ENCODE data around the gene FBXL17.
"Not testable (repeated sequence)": the region's sequence is repeated elsewhere in the genome, so short reads cannot be mapped to it uniquely, and the experiment has no call there.

FBXL17 gene

DNA sequence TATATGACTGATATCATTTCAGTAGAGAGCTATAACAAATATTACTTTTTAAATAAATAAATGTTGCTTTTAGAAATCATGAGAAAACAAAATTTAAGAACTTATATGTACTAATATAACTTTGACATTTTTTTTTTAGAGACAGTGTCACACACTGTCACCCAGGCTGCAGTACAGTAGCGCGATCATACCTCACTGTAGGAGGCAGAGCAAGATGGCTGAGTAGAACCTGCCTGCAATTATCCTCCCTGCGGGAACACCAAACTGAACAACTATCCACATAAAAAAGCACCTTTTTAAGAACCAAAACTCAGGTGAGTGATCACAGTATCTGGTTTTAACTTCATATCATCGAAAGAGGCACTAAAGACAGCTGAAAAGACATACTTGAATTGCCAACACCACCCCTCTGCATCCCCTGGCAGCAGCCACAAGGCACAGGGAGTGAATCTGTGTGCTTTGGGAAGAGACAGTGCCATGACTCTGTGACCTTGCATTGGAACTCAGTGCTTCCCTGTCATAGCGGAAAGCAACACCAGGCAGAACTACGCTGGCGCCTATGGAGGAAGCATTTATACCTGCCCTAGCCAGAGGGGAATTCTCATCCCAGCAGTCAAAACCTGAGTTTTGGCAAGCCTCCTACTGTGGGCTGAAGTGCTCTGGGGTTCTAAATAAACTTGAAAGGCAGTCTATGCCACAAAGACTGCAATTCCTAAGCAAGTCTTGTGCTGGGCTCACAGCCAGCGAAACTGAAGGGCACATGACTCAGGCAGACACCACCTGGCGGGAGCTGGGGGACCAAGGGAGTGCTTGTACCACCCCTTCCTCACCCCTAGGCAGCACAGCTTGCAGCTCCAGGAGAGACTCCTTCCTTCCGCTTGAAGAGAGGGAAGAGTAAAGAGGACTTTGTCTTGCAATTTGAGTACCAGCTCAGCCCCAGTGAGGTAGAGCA is 142.7 kb downstream of the FBXL17 start:
- DNase-seq: no peak

DNA sequence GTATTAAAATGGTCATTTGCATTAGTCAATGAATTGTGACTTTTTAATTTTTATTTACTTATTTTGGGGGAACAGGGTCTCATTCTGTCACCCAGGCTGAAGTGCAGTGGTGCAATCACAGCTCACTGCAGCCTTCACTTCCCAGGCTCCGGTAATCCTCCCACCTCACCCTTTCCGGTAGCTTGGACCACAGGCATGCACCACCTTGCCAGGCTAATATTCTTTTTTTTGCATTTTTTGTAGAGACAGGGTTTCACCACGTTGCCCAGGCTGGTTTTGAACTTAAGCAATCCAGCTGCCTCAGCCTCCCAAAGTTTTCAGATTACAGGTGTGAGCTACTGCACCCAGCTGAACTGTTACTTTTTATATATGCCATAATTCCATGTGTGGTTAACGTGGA is 143.4 kb downstream of the FBXL17 start:
- no peak for DNase-seq

DNA sequence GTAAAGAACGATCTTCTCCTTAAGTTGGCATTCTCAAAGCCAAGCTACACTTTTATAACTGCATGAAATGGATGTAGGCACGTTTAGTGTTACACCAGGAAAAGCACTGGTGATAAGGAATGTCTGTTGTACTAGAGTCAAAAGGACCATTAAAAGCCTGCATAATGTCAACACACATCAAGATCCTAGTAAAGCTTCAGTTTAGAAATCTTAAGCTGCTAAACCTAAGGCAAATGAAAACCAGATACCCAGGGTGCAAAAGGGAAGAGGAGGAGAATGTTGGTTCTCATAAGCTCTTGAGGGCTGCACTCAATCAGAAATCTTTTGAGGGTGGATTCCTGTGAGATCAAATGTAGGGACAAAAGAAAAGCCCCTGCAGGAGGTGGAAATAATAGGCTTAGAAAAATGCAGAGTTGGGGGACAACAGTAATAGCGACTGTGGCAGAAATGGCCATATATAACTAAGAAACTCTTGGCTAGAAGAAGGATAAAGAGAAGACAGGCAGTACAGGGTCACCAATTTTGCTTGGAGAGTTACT is 148.2 kb downstream of the FBXL17 start:
- DNase-seq: no peak

DNA sequence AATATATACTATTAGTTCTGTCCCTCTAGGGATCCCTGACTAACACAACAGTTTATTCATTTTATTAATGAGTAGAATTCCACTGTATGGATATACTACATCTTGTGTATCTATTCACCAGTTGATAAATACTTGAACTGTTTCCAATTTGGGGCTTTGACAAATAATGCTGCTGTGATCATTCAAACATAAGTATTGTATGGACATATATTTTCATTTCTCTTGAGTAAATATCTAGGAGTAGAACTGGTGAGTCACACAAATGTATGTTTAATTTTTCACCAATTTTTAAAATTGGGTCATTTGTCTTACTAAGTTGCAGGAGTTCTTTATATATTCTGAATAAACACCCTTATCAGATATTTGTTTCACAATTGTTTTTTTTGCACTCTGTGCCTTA is 149.1 kb downstream of the FBXL17 start:
- DNase-seq: no peak

DNA sequence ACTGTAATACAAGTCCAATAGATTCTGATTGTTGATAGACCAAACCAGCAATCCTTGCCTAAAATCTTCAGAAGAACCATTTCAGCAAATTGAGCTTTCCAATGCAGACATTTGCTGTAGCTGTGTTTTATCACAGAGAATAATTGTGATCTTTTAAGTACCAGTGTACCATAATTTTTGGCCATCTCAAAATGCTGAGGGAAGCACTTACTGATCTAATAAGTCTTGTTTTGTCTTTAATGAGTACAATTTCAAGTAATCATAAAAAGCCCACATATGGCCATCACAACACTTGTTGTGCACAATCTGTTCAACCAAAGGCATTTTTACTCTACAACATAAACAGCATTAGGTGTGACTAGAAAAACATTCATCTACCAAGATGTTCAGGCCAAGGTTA is 159.9 kb downstream of the FBXL17 start:
- DNase-seq: no peak

DNA sequence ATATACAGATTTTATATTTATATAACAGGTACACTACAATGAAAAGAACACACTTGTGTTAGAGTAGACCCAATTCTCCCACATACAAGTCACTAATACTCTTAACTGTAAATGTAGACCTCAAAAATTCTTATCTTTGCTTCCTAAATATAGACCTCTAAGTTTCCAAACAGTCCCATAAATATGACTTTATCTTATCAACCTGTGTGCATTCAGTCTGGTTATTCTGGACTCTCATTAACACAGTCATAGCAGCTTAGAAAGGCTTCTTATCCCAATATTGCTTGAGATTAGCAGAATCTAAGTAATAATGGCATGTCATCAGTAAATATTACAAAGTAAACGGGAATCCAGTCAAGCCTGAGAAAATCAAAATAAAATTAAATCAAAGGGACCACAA is 161.1 kb downstream of the FBXL17 start:
- no peak for DNase-seq

DNA sequence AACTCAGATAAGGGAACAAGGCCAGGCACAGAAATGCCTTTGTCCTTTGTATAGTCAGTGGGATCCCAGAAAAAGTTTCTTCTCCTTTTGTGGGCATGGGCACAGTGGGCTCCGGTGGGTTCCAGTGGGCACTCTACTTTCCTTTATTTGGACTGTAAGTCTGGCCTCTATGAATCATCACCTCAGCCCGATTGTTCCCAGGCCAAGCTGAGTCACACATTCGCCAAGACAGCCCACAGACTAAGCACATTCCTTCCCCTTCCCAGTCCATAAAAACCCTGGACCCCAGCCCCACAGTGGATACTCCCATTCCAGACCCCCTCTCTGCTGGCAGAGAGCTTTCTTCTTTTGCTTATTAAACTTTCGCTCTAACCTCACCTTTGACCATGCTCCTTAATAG is 165.0 kb downstream of the FBXL17 start:
- no peak for DNase-seq

DNA sequence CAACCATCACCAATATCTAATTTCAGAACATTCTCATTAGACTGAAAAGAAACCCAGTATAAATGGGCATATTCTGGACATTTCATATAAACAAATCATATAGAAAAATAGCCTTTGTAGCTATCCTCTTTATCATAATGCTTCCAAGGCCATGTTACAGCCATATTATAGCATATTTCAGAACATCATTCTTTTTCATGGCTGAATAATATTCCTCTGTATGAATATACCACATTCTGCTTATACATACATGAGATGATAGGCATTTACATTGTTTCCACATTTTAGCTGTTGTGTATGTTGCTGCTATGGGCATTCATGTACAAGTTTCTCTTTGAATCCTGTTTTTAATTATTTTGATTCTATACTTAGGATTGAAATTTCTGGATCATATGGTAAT is 167.0 kb downstream of the FBXL17 start:
- DNase-seq: no peak

DNA sequence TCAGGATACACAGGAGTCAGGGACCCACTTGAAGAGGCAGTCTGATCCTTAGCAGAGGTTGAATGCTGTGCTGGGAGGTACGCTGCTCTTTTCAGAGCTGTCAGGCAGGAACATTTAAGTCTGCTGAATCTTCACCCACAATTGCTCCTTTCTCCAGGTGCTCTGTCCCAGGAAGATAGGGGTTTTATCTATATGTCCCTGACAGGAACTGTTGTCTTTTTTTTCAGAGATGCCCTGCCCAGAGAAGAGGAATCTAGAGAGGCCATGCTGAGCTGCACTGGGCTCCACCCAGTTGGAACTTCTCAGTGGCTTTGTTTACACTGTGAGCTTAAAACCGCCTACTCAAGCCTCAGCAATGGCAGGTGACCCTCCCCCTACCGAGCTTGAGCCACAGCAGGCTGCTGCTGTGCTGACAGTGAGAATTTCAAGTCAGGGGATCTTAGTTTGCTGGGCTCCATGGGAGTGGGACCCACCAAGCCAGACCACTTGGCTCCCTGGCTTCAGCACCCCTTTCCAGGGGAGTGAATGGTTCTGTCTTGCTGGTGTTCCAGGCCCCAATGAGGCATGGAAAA is 169.0 kb downstream of the FBXL17 start:
- no peak for DNase-seq

DNA sequence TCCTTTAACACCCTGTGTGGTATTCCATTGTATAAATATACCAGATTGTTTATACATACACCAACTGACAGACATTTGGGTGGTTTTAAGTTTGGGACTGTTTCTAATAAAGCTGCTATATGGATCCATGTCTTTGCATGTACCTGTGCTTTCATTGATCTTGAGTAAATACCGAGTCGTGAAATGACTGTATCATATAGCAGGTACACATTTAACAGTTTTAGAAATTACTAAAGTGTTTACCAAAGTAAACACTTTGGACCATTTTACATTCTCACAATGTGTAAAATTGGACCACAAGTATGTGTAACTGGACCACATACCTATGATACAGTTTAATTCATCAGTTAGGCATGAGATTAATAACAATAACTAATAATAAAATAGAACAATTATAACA is 175.2 kb downstream of the FBXL17 start:
- no peak for DNase-seq

DNA sequence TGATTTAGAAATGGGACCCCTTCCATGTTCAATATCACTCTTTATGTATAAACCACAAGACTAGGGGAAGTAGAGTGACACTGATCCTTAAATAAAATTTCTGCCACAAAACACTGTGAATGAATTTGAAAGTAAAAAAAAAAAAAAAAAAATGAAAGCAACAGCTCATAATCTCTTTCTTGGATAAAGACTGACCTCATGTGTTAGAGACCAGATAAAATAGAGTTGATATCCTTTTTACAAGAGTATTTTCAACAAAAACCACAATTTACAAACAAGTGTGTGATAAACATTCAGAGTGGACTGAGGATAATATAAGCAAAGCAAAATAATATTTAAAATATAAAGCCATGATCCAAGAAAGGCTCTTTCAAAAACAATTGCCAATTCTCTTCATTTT is 180.2 kb downstream of the FBXL17 start:
- DNase-seq: no peak

DNA sequence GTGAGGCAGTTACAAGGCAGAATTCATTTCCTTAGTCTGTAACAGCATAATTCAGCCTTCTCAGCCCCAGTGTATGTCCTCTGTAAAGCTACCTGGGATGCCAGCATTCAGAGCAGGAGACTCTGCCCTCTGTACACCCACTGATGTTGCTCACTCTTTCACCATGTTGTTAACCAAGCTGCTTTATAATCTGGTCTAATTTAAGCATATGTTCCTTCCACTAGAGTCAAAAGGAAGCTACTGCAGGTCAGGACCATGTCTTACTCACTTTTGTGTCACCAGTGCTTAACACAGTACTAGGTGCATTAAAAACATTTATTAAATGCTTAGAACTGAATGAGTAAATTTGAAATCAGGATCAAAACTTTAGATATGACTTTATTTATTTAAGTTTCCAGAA is 185.6 kb downstream of the FBXL17 start:
- DNase-seq: no peak

DNA sequence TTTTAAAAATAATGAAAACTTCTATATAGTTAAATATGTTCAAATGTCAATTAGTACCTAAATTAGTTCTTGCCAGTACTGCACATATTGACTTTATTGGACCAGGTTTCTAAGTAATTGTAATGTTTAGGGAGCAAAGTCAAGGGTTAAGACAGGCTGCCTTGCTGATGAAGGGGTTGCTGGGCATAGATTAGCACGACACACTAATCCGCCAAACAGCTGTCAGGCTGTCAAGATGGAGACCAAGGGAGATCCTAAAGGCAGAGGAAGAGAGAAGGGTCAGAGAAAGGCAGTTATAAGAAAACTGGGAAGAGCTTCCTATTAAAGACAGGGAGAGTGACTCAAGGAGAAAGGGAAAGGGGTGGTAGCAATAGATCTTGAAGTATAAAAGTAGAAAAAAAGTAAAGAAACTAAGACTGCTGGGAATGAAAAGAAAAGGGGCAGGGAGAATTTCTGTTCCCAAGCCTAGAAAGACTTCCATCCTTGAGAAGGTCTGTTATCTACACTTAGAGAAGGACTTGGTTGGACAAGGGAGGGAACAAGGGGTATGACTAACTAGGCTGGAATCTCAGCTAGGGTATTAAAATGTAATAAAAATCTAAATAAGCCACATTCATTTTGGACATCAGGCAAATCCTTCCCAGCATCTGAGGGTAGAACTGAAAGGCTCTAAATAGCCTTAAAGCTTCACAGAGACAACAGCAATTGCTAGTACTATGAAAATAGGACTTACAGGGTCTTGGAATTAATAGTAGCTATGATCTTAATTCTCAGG is 188.7 kb downstream of the FBXL17 start:
- DNase-seq: no peak

DNA sequence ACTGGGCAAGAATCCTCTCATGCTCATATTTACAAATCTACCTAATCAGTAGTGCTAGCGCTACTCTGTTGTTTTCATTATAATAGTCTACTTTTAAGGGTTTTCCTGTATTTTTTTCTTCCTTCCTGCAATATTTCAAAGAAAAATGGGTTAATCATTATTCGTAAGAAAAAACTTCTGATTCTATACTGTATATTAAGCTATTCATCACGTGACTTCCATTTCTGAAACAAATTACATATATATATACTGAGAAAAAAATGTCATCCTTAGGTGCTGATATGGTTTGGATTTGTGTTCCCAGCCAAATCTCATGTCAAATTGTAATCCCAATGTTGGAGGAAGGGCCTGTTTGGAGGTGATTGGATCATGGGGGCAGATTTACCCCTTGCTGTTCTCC is 197.0 kb downstream of the FBXL17 start:
- no peak for DNase-seq

DNA sequence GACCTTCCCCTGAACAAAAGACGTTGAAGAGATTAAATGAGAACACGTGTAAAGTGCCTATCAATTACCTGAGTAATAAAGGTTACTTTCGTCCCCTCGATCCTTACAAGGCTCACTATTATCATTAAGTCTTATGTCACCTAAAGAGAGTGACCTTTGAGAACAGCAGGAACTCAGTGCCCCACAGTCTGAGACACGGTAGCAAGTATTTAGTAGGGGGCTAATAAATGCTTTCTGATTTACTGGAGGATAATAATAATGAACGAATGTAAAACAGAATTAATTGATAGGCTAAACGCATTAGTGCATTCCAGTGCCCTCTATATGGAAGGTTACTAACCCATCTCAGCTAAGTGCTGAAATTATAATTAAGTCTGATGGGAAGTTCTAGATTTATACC is 199.9 kb downstream of the FBXL17 start:
- no peak for DNase-seq

DNA sequence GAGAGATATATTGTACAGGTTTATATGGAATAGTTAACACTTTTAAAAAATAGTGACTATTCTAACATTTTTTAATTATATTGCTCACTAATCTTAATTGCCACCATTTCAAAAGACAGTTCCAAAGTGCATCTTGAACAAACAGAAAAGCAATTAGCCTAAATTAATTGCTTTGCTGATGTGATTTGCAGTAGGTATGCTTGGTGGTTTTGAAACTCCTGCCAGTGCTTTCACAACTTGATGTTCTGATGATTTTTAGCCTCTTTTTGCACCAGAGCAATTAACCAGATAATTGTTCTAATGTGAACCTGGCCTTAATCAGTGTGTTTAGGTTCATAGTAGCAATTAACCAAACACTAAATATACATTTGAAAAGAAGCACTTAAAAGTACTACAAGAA is 207.6 kb downstream of the FBXL17 start:
- DNase-seq: no peak

DNA sequence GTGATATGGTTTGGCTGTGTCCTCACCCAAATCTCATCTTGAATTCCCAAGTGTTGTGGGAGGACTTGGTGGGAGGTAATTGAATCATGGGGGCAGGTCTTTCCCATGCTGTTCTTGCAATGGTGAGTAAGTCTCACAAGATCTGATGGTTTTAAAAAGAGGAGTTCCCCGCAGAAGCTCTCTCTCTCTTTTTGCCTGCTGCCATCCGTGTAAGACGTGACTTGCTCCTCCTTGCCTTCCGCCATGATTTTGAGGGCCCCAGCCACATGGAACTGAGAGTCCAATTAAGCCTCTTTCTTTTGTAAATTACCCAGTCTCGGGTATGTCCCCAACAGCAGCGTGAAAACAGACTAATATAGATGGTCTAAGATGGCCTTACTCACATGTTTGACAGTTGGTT is 210.1 kb downstream of the FBXL17 start:
- no peak for DNase-seq

DNA sequence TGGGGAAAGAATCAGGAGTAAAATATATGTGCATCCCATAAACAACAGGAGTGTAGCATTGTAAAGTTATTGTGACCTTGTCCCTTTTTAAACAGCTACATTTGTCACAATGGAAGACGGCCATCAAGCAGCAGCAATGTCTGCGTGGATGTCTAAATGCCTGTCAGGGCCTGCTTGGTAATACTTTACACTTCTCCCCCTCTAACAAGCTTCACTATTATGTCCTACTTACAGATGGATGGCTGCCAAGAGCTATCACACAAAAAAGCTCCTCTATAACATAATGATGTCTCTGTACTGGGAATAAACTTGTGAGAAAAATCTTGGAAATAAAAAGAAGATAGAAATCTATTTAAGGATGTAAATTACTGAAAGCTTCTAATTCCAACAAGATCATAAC is 213.0 kb downstream of the FBXL17 start:
- DNase-seq: no peak

DNA sequence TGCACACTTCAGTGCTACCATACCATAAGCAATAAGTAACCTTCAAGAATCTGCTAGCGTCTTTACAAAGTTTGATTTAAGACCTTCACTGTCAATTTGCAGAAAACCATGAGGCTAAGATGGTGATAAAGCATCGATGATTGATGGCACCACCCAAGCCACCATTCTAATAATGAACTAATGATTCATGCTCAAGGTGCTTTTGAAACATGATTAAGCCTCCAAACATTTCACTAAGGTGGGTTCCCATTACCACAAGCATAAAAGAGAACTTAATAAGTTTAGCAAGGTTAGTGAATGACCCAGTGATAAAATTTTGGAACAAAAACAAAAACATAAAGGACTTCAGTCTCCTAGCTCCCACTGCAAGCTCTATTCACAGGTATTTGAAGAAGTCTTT is 214.7 kb downstream of the FBXL17 start:
- no peak for DNase-seq

DNA sequence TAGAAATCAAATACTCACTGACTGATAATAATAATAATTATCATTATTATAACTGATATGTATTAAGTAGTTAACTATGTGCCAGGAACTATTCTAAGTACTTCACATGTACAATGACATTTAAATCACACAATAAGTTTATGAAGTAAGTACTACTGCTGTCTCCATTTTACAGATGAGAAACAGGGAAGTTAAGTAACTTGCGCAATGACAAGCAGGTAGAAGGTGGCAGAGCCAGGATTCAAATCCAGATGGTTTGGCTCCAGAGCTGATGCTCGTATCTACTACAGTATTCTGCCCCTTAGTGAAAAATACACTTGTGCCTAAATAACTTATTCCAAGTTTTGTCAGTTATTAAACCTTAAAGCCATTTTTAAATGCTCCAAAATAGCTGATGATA is 217.3 kb downstream of the FBXL17 start:
- no peak for DNase-seq

DNA sequence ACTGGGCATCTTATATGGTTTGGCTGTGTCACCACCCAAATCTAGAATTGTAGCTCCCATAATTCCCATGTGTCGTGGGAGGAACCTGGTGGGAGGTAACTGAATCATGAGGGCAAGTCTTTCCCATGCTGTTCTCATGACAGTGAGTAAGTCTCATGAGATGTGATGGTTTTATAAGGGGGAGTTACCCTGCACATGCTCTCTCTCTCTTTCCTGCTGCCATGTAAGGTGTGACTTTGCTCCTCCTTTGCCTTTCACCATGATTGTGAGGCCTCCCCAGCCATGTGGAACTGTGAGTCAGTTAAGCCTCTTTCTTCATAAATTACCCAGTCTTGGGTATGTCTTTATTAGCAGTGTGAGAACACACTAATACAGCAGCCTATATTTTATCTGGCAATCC is 229.0 kb downstream of the FBXL17 start:
- not testable (repeated sequence) for DNase-seq

DNA sequence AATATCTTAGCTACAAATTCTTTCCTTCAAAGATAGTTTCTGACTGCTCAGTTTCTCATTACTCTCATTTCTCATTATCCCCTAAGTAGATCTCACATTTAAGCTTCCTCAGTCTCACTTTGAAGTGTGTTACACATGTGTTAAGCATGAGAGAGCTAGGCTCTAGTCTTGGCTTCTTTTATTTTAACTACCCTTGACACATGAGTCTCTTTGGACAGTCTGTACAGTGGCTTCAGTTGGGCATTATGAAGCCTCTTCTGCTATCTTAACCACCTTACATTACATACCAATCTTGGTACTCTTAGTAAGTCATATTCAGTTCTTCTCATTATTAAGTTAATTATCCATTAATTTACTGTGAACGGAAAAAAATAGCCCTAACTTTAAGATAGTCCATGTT is 232.5 kb downstream of the FBXL17 start:
- no peak for DNase-seq

DNA sequence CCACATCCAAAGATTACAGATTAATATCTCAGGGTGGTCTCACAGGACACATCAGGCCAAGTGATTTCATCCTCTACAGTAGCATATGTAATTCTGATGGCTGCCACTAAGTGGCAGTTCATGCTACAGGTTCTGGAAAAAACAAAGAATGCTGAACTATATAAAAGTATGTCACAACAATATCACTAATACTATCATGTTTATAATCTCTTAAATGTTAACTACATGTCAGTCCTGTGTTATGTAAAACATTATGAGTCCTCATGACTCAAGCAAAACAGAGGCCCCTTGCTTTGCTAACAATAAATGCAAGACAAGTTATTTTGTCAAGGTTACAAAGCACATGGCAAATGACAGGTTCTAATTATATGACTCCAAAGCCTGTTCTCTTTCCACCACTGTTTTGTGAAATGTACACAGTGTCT is 233.2 kb downstream of the FBXL17 start:
- no peak for DNase-seq

DNA sequence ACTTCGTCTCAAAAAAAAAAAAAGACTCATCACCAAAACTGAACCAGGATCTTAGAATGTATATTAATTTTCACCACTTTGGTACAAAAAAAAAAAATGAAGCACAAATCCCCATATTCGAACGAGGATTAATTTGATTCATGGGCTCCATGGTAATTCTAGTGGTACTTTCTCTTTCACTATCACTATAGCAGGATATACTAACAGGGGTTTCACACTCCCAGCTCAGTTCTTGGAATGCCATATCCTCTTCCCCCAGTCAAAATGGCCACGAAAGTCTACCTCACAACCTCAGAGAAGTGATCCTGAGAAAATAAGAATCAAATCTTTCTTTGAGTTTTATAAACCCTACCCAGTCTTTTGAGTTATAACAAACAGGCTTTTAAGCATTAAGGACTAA is 235.7 kb downstream of the FBXL17 start:
- DNase-seq: no peak

All from effector CD4-positive, alpha-beta T cell (primary cell).